OCI-LY1 (cell line): Measurements from ENCODE around the gene CDH6.

Source experiments
- H2AFZ ChIP-seq: fragments of 200-600 bp; sonication (generic), shearing (Covaris generic); 2 replicates; pipeline ENCODE4 v1.6.0; 2014; ENCODE audit warnings: antibody characterized with exemption, mild to moderate bottlenecking, low read length
- H3F3A ChIP-seq: fragments of 200-600 bp; sonication (generic), shearing (Covaris generic); 2 replicates; pipeline ENCODE4 v1.6.0; 2014; ENCODE audit warnings: mild to moderate bottlenecking, antibody characterized with exemption, low read length, moderate library complexity; ENCODE audit not compliant: insufficient read depth
- H3K27ac ChIP-seq: fragments of 200-600 bp; sonication (generic); 2 replicates; pipeline ENCODE4 v1.5.1; 2014; ENCODE audit warnings: low read length, mixed run types, mild to moderate bottlenecking, low read depth; ENCODE audit not compliant: poor library complexity, severe bottlenecking
- H3K27me3 ChIP-seq: fragments of 200-600 bp; sonication (generic); 2 replicates; pipeline ENCODE4 v1.6.0; 2014; ENCODE audit warnings: antibody characterized with exemption, mild to moderate bottlenecking, low read length, moderate library complexity; ENCODE audit not compliant: insufficient read depth
- H3K36me3 ChIP-seq: fragments of 200-600 bp; sonication (generic); 2 replicates; pipeline ENCODE4 v1.6.1; 2014; ENCODE audit warnings: mild to moderate bottlenecking, antibody characterized with exemption, low read length, moderate library complexity, mixed read lengths; ENCODE audit not compliant: insufficient read depth
- H3K4me1 ChIP-seq: fragments of 200-600 bp; sonication (generic); 2 replicates; pipeline ENCODE4 v1.5.1; 2014; ENCODE audit warnings: mild to moderate bottlenecking, low read length, moderate library complexity; ENCODE audit not compliant: insufficient read depth, severe bottlenecking
- H3K4me2 ChIP-seq: fragments of 200-600 bp; sonication (generic), shearing (Covaris generic); 2 replicates; pipeline ENCODE4 v1.6.1; 2014; ENCODE audit warnings: low read length
- H3K4me3 ChIP-seq: fragments of 200-600 bp; sonication (generic); 2 replicates; pipeline ENCODE4 v1.5.1; 2014; ENCODE audit warnings: low read length, low read depth, mild to moderate bottlenecking, mixed read lengths; ENCODE audit not compliant: poor library complexity, severe bottlenecking
- H3K79me2 ChIP-seq: fragments of 200-600 bp; shearing (Covaris generic); 2 replicates; pipeline ENCODE4 v1.6.1; 2016; ENCODE audit warnings: mixed run types, low read length, mixed read lengths; ENCODE audit not compliant: insufficient read depth
- H3K9ac ChIP-seq: fragments of 200-600 bp; sonication (generic), shearing (Covaris generic); 2 replicates; pipeline ENCODE4 v1.6.1; 2014; ENCODE audit warnings: mild to moderate bottlenecking, low read length, mixed read lengths
- H3K9me2 ChIP-seq: fragments of 200-600 bp; sonication (generic), shearing (Covaris generic); 2 replicates; pipeline ENCODE4 v1.6.1; 2014; ENCODE audit warnings: low read depth, mild to moderate bottlenecking, low read length, mixed read lengths
- H3K9me3 ChIP-seq: fragments of 200-600 bp; shearing (Covaris generic); 2 replicates; pipeline ENCODE4 v1.6.1; 2014; ENCODE audit warnings: low read length, mixed read lengths
- H4K20me1 ChIP-seq: fragments of 200-600 bp; sonication (generic), shearing (Covaris generic); 2 replicates; pipeline ENCODE4 v1.6.0; 2016; ENCODE audit warnings: mild to moderate bottlenecking, low read length; ENCODE audit not compliant: insufficient read depth
- CTCF ChIP-seq: fragments of 200-600 bp; sonication (generic), shearing (Covaris generic); IDR thresholded peaks from 2 replicates; pipeline ENCODE4 v1.5.1; 2017; ENCODE audit warnings: mild to moderate bottlenecking, antibody characterized with exemption, low read length, moderate library complexity, mixed read lengths
- EZH2 ChIP-seq: fragments of 200-600 bp; sonication (generic), shearing (Covaris generic); IDR thresholded peaks from 2 replicates; pipeline ENCODE4 v1.8.0; 2017; ENCODE audit warnings: borderline replicate concordance, mixed run types, mild to moderate bottlenecking, antibody characterized with exemption, low read length, moderate library complexity, mixed read lengths

CDH6 gene

GRCh38 chr5:31343946-31344345 lies 150.5 kb downstream of the CDH6 start:
- no peaks in the 10 kb centered on the region for H3K9me2 ChIP-seq
- no peak overlapping the region for H3K27ac ChIP-seq
- H3K9ac ChIP-seq, result no peak overlapping the region
- H3K27me3 ChIP-seq, result no peaks in the 10 kb centered on the region
- no peaks in the 10 kb centered on the region for H4K20me1 ChIP-seq
- TF ChIP-seq CTCF (no peak), EZH2 (no peak)
- no peak overlapping the region for H2AFZ ChIP-seq
- H3K4me3 ChIP-seq, result no peak overlapping the region
- H3K36me3 ChIP-seq, result no peaks in the 10 kb centered on the region
- no peaks in the 10 kb centered on the region for H3K4me1 ChIP-seq
- no peaks in the 10 kb centered on the region for H3F3A ChIP-seq
- H3K79me2 ChIP-seq, result no peaks in the 10 kb centered on the region
- no peaks in the 10 kb centered on the region for H3K9me3 ChIP-seq
- H3K4me2 ChIP-seq, result no peak overlapping the region

- Histone ChIP-seq H3K4me1 (no peaks in the 10 kb centered on the region), H3K9me2 (no peaks in the 10 kb centered on the region), H3K9me3 (no peaks in the 10 kb centered on the region), H4K20me1 (no peaks in the 10 kb centered on the region), H3K79me2 (no peaks in the 10 kb centered on the region), H3K36me3 (no peaks in the 10 kb centered on the region), H3K27ac (no peak overlapping the region), H3K9ac (no peak overlapping the region), H3K4me2 (no peak overlapping the region), H3K27me3 (no peaks in the 10 kb centered on the region; the same call in 1 of the 2 replicates), H2AFZ (no peak overlapping the region), H3F3A (no peaks in the 10 kb centered on the region), H3K4me3 (no peak overlapping the region)
- TF ChIP-seq CTCF (no peak), EZH2 (no peak)
Observed at GRCh38 chr5:31346896-31347551, 153.5 kb downstream of the CDH6 start.

- Histone ChIP-seq H3K4me2 (no peak overlapping the region), H3K79me2 (no peaks in the 10 kb centered on the region), H3K27ac (no peak overlapping the region), H3K4me3 (no peak overlapping the region), H3K4me1 (no peaks in the 10 kb centered on the region), H2AFZ (no peak overlapping the region), H3K36me3 (no peaks in the 10 kb centered on the region), H3K27me3 (no peaks in the 10 kb centered on the region; the same call in 1 of the 2 replicates), H4K20me1 (no peaks in the 10 kb centered on the region), H3F3A (no peaks in the 10 kb centered on the region), H3K9me3 (no peaks in the 10 kb centered on the region), H3K9me2 (no peaks in the 10 kb centered on the region), H3K9ac (no peak overlapping the region)
- TF ChIP-seq EZH2 (no peak), CTCF (no peak)
Observed at GRCh38 chr5:31347552-31347905, 154.0 kb downstream of the CDH6 start.
